Measurements from ENCODE around the gene USP7. TPM values are rescaled to one million over a fixed set of nuclear protein-coding genes. Genes with fewer than 3 reads are reported as not detected.

Gene USP7
- total RNA-seq, 1 experiment from 2014 or later, result 125 TPM

DNA sequence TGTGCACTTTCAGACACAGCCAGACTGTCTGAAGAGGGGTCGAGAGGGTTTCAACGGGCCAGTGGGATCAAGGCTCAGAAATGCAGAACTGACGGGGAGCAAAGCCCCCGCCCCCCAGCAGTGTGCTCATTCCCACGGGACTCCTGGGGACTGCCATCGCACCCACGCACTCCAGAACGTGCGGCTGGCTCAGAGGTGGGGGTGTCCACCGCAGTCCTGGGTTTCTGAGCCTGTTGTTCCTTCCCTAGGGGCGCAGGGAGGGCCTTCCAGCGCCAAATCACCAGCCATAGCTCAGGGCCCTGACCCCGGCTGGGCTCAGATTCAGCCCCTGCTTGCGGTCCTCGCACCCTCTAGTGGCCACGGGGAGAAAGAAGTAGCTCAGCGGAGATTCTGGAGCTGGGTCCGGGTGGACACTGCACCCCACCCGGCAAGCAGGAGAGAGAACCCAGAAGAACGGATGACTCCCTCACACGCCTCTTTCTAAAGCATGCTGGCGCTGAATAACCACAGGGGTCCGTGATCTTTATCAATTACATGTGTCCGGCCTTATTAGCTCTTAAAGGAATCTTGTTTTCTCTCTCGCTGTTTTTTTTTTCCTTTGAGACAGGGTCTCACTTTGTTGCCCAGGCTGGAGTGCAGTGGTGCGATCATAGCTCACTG lies 45.0 kb upstream of the USP7 start:
- Histone ChIP-seq H3K9me3 (ENCODE audit: control insufficient read depth, insufficient read depth, low read depth, low read length) (no peaks in the 10 kb centered on the region), H3K4me1 (ENCODE audit: control insufficient read depth, insufficient read depth, low read length) (no peaks in the 10 kb centered on the region), H3K36me3 (ENCODE audit: control insufficient read depth, insufficient read depth, low read length) (no peaks in the 10 kb centered on the region), H3K27me3 (ENCODE audit: control insufficient read depth, insufficient read depth, low read length) (no peaks in the 10 kb centered on the region), H3K4me3 (ENCODE audit: low read depth in 2 of 2, low read length in 2 of 2) (peak overlapping the region; percentile 42 to 77), H3K27ac (ENCODE audit: low read length) (peak overlapping the region; percentile 68)
- intact Hi-C loops (cut with micrococcal nuclease; ENCODE audit: unreplicated experiment) (loop anchor here (2.0 kb wide), 1 partner anchor 104 kb away; no protein-coding TSS in a partner anchor), in situ Hi-C loops (cut with HindIII; ENCODE audit: low pct_unique_long_range_greater_than_20kb, low sequenced_read_pairs) (no loop called here)
- TF ChIP-seq, protein P1, sequence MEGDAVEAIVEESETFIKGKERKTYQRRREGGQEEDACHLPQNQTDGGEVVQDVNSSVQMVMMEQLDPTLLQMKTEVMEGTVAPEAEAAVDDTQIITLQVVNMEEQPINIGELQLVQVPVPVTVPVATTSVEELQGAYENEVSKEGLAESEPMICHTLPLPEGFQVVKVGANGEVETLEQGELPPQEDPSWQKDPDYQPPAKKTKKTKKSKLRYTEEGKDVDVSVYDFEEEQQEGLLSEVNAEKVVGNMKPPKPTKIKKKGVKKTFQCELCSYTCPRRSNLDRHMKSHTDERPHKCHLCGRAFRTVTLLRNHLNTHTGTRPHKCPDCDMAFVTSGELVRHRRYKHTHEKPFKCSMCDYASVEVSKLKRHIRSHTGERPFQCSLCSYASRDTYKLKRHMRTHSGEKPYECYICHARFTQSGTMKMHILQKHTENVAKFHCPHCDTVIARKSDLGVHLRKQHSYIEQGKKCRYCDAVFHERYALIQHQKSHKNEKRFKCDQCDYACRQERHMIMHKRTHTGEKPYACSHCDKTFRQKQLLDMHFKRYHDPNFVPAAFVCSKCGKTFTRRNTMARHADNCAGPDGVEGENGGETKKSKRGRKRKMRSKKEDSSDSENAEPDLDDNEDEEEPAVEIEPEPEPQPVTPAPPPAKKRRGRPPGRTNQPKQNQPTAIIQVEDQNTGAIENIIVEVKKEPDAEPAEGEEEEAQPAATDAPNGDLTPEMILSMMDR (IDR thresholded peaks at IDR 0.05), result peak; percentile 97
- TF ChIP-seq TCF7L2 (IDR thresholded peaks at IDR 0.05; ENCODE audit: low read depth, low read length) (no peak), SIN3A (IDR thresholded peaks at IDR 0.05; ENCODE audit: borderline replicate concordance, insufficient read depth, low read depth, low read length) (0 out of 2 replicates have a peak, but pooled peaks have one; percentile 35)
- TF ChIP-seq, protein P2, sequence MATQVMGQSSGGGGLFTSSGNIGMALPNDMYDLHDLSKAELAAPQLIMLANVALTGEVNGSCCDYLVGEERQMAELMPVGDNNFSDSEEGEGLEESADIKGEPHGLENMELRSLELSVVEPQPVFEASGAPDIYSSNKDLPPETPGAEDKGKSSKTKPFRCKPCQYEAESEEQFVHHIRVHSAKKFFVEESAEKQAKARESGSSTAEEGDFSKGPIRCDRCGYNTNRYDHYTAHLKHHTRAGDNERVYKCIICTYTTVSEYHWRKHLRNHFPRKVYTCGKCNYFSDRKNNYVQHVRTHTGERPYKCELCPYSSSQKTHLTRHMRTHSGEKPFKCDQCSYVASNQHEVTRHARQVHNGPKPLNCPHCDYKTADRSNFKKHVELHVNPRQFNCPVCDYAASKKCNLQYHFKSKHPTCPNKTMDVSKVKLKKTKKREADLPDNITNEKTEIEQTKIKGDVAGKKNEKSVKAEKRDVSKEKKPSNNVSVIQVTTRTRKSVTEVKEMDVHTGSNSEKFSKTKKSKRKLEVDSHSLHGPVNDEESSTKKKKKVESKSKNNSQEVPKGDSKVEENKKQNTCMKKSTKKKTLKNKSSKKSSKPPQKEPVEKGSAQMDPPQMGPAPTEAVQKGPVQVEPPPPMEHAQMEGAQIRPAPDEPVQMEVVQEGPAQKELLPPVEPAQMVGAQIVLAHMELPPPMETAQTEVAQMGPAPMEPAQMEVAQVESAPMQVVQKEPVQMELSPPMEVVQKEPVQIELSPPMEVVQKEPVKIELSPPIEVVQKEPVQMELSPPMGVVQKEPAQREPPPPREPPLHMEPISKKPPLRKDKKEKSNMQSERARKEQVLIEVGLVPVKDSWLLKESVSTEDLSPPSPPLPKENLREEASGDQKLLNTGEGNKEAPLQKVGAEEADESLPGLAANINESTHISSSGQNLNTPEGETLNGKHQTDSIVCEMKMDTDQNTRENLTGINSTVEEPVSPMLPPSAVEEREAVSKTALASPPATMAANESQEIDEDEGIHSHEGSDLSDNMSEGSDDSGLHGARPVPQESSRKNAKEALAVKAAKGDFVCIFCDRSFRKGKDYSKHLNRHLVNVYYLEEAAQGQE (IDR thresholded peaks at IDR 0.05; ENCODE audit: insufficient read depth in 1 of 2, low read depth in 2 of 2, low read length in 1 of 2), result 0 out of 4 replicates have a peak, but pooled peaks of 1 of the 2 experiments have one; percentile 20
- peak; percentile 43 for DNase-seq (ENCODE audit: low read depth, low spot score)
- ChIA-PET POLR2A (interaction anchor here (0.6 to 1.2 kb wide), 3 partner anchors 16 to 98 kb away, joined by 3 read pairs; no protein-coding TSS in a partner anchor), CTCF (interaction anchor here (0.6 to 1.9 kb wide), 28 partner anchors 9 to 343 kb away, joined by 3 to 18 read pairs (median 4); partner anchors contain the start of genes CARHSP1 and HAPSTR1)
- BruUV-seq (replicated peaks), result no TSS peak
- ATAC-seq, result peak; percentile 98

GRCh38 chr16:9007177-9007794 lies 43.6 kb upstream of the USP7 start:
- CTCF ChIA-PET, result interaction anchor here (0.5 to 1.3 kb wide), 3 partner anchors 27 to 57 kb away, joined by 4 to 11 read pairs (median 8); no protein-coding TSS in a partner anchor
- no peaks in the 10 kb centered on the region for H3K9me3 ChIP-seq (ENCODE audit: control insufficient read depth, insufficient read depth, low read depth, low read length)
- no peak overlapping the region for H3K27ac ChIP-seq (ENCODE audit: low read length)
- no peaks in the 10 kb centered on the region for H3K36me3 ChIP-seq (ENCODE audit: control insufficient read depth, insufficient read depth, low read length)
- no peaks in the 10 kb centered on the region for H3K27me3 ChIP-seq (ENCODE audit: control insufficient read depth, insufficient read depth, low read length)
- BruUV-seq (replicated peaks), result no TSS peak
- no peaks in the 10 kb centered on the region for H3K4me1 ChIP-seq (ENCODE audit: control insufficient read depth, insufficient read depth, low read length)
- intact Hi-C loops (cut with micrococcal nuclease; ENCODE audit: unreplicated experiment), result no loop called here
- no peak for DNase-seq (ENCODE audit: low read depth, low spot score)
- TF ChIP-seq, protein P2 (IDR thresholded peaks at IDR 0.05; ENCODE audit: insufficient read depth in 1 of 2, low read depth in 2 of 2, low read length in 1 of 2), result no peak
- TF ChIP-seq TCF7L2 (IDR thresholded peaks at IDR 0.05; ENCODE audit: low read depth, low read length) (no peak), SIN3A (IDR thresholded peaks at IDR 0.05; ENCODE audit: borderline replicate concordance, insufficient read depth, low read depth, low read length) (no peak), POLR2AphosphoS5 (IDR thresholded peaks at IDR 0.05; ENCODE audit: low read depth, low read length) (no peak)
- TF ChIP-seq, protein P1 (IDR thresholded peaks at IDR 0.05), result no peak
- POLR2A ChIA-PET, result interaction anchor here (0.6 kb wide), 1 partner anchor 84 kb away, joined by 3 read pairs; the partner anchor contains the start of gene HAPSTR1
- in situ Hi-C loops (cut with HindIII; ENCODE audit: low pct_unique_long_range_greater_than_20kb, low sequenced_read_pairs), result no loop called here
- H3K4me3 ChIP-seq (ENCODE audit: low read depth in 2 of 2, low read length in 2 of 2), result no peak overlapping the region
- ATAC-seq, result no peak

Data from Panc1 (cell line).